Erythroblast (primary cell): Measurements from ENCODE around the gene CHST8.

Experiments
- GATA1 ChIP-seq: IDR thresholded peaks from 2 replicates; pipeline ENCODE4 v1.6.1; 2011; ENCODE audit warnings: low read depth, mild to moderate bottlenecking, control low read depth, low read length, moderate library complexity
- POLR2A ChIP-seq: IDR thresholded peaks from 2 replicates; pipeline ENCODE4 v1.6.1; 2011; ENCODE audit warnings: mild to moderate bottlenecking, low read length

GRCh38 chr19:33668968-33669367, 47.2 kb downstream of the CHST8 start:
- no peak for TF ChIP-seq POLR2A
- TF ChIP-seq GATA1 = no peak
